Astrocyte (in vitro differentiated cells and primary cell): ENCODE measurements around the gene POU2AF3. TPM values are rescaled to one million over a fixed set of nuclear protein-coding genes. Genes with fewer than 3 reads are reported as not detected.

Experiments
- DNase-seq: peaks from one replicate; pipeline ENCODE4 v3.0.0-alpha.2; 2010; ENCODE audit warnings: low read depth
- FAIRE-seq: peaks from 2 replicates; lab custom pipeline; 2011; peaks lifted over from hg19 to GRCh38; lab: Jason Lieb, UNC
- H2AFZ ChIP-seq: 2 replicates; pipeline ENCODE4 v1.6.0; 2012; ENCODE audit warnings: low read depth, low read length, inconsistent platforms
- H3K27ac ChIP-seq: 2 replicates; pipeline ENCODE4 v1.5.1; 2011; ENCODE audit warnings: low read depth, low read length, inconsistent platforms
- H3K27me3 ChIP-seq: 2 replicates; pipeline ENCODE4 v1.6.0; 2011; ENCODE audit warnings: low read length, inconsistent platforms; ENCODE audit not compliant: insufficient read depth
- H3K36me3 ChIP-seq: 2 replicates; pipeline ENCODE4 v1.5.1; 2011; ENCODE audit warnings: low read length, inconsistent platforms; ENCODE audit not compliant: insufficient read depth
- H3K4me1 ChIP-seq: 2 replicates; pipeline ENCODE4 v1.5.1; 2011; ENCODE audit warnings: low read length, inconsistent platforms; ENCODE audit not compliant: insufficient read depth
- H3K4me2 ChIP-seq: 2 replicates; pipeline ENCODE4 v1.6.0; 2012; ENCODE audit warnings: low read length, inconsistent platforms
- H3K4me3 ChIP-seq: 2 replicates; pipeline ENCODE4 v1.5.1; 2011; ENCODE audit warnings: low read depth, mild to moderate bottlenecking, low read length, inconsistent platforms; ENCODE audit not compliant: insufficient read depth
- H3K79me2 ChIP-seq: 2 replicates; pipeline ENCODE4 v1.6.0; 2012; ENCODE audit warnings: mild to moderate bottlenecking, low read length, inconsistent platforms; ENCODE audit not compliant: insufficient read depth
- H3K9ac ChIP-seq: 2 replicates; pipeline ENCODE4 v1.6.0; 2012; ENCODE audit warnings: mild to moderate bottlenecking, low read length, inconsistent platforms
- H3K9me3 ChIP-seq: 2 replicates; pipeline ENCODE4 v1.5.1; 2012; ENCODE audit warnings: low read depth, mild to moderate bottlenecking, low read length, inconsistent platforms; ENCODE audit not compliant: insufficient read depth
- H4K20me1 ChIP-seq: 2 replicates; pipeline ENCODE4 v1.6.0; 2012; ENCODE audit warnings: low read length, inconsistent platforms; ENCODE audit not compliant: insufficient read depth
- H3K27ac Mint-ChIP-seq: one replicate; pipeline ENCODE4 v1.8.0; 2021; ENCODE audit warnings: mild to moderate bottlenecking, mixed read lengths; ENCODE audit not compliant: unreplicated experiment
- H3K27me3 Mint-ChIP-seq: one replicate; pipeline ENCODE4 v1.8.0; 2021; ENCODE audit warnings: low read depth, mixed read lengths; ENCODE audit not compliant: unreplicated experiment
- H3K36me3 Mint-ChIP-seq: one replicate; pipeline ENCODE4 v1.8.0; 2021; ENCODE audit warnings: low read depth, mixed read lengths; ENCODE audit not compliant: unreplicated experiment
- H3K4me1 Mint-ChIP-seq: one replicate; pipeline ENCODE4 v1.8.0; 2021; ENCODE audit warnings: low read depth, mixed read lengths; ENCODE audit not compliant: unreplicated experiment
- H3K4me3 Mint-ChIP-seq: one replicate; pipeline ENCODE4 v1.8.0; 2021; ENCODE audit warnings: mild to moderate bottlenecking, moderate library complexity, mixed read lengths; ENCODE audit not compliant: unreplicated experiment
- H3K9me3 Mint-ChIP-seq: one replicate; pipeline ENCODE4 v1.8.0; 2021; ENCODE audit warnings: mild to moderate bottlenecking, mixed read lengths; ENCODE audit not compliant: unreplicated experiment
- EZH2 ChIP-seq: IDR thresholded peaks from 2 replicates; pipeline ENCODE4 v1.6.1; 2012; ENCODE audit warnings: mild to moderate bottlenecking, low read length, inconsistent platforms; ENCODE audit not compliant: insufficient read depth
- total RNA-seq: library from RNA; stranded (reverse); gene quantifications from 2 replicates; pipeline ENCODE4 v1.2.1, GENCODE V29; 2021
- TF ChIP-seq, protein P1 (sequence below): IDR thresholded peaks from 2 replicates; pipeline ENCODE4 v1.5.1; 2011; ENCODE audit warnings: low read depth, mild to moderate bottlenecking, inconsistent platforms, low read length, moderate library complexity; ENCODE audit not compliant: insufficient read depth

Gene POU2AF3
- total RNA-seq, 1 donor from 2014 or later: 0.27 TPM

DNA sequence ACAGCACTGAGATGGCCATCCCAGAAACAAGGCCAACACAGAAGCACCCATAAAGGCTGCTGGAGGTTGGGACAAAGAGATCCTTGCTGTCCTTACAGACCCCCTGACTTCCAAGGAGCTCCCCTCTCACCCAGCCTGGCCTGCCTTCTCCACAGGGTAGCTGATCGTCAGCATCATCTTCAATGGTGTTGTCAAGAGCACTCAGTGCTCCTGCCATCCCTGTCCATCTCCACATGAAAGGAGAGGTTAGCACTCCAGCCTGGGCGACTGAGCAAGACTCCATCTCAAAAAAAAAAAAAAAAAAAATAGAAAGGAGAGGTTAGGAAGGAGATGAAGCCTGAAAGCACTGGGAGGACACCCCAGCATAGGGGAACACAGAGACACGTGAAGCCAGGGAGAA lies 2.1 kb upstream of the POU2AF3 start:
- H3K36me3 Mint-ChIP-seq: no peaks in the 10 kb centered on the region
- no peaks in the 10 kb centered on the region for H3K4me1 Mint-ChIP-seq
- H2AFZ ChIP-seq: no peak overlapping the region
- peaks cover 38% of the 10 kb centered on the region for H3K27me3 Mint-ChIP-seq
- peaks cover 4% of the 10 kb centered on the region for H3K27me3 ChIP-seq
- H3K4me3 ChIP-seq: no peak overlapping the region
- TF ChIP-seq EZH2: no peak
- TF ChIP-seq, protein P1, sequence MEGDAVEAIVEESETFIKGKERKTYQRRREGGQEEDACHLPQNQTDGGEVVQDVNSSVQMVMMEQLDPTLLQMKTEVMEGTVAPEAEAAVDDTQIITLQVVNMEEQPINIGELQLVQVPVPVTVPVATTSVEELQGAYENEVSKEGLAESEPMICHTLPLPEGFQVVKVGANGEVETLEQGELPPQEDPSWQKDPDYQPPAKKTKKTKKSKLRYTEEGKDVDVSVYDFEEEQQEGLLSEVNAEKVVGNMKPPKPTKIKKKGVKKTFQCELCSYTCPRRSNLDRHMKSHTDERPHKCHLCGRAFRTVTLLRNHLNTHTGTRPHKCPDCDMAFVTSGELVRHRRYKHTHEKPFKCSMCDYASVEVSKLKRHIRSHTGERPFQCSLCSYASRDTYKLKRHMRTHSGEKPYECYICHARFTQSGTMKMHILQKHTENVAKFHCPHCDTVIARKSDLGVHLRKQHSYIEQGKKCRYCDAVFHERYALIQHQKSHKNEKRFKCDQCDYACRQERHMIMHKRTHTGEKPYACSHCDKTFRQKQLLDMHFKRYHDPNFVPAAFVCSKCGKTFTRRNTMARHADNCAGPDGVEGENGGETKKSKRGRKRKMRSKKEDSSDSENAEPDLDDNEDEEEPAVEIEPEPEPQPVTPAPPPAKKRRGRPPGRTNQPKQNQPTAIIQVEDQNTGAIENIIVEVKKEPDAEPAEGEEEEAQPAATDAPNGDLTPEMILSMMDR: no peak
- H3K79me2 ChIP-seq: no peaks in the 10 kb centered on the region
- no peaks in the 10 kb centered on the region for H3K9me3 ChIP-seq
- H3K36me3 ChIP-seq: no peaks in the 10 kb centered on the region
- H3K9ac ChIP-seq: no peak overlapping the region
- no peaks in the 10 kb centered on the region for H3K9me3 Mint-ChIP-seq
- H3K4me1 ChIP-seq: no peaks in the 10 kb centered on the region
- DNase-seq (no peak), FAIRE-seq (no peak)
- no peak overlapping the region for H3K27ac ChIP-seq
- H3K27ac Mint-ChIP-seq: no peak overlapping the region
- no peak overlapping the region for H3K4me2 ChIP-seq
- no peak overlapping the region for H3K4me3 Mint-ChIP-seq
- no peaks in the 10 kb centered on the region for H4K20me1 ChIP-seq

DNA sequence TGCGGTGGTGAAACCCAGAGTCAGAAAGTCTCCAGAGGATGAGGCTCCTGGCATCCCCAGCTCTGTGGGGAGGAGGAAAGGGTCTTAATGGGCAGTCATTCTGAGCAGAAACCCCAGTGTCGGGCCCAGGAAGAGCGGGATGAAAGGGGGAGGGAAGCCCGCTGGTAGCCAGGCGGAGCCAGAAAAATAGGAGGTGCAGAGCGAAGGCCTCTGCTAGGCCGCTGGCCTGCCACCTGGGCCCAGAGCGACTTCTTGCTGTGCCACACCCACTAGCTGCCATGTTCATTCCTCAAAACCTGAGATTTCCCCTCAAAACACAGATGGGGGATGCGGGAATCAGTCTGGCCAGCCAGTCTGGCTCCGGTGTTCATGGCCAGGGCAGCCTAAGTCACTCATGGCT lies 650 bp upstream of the POU2AF3 start:
- no peak overlapping the region for H2AFZ ChIP-seq
- no peaks in the 10 kb centered on the region for H3K9me3 Mint-ChIP-seq
- no peaks in the 10 kb centered on the region for H3K4me1 Mint-ChIP-seq
- FAIRE-seq (no peak), DNase-seq (no peak)
- peaks cover 12% of the 10 kb centered on the region for H3K27me3 ChIP-seq
- H3K27ac Mint-ChIP-seq: no peak overlapping the region
- no peak overlapping the region for H3K4me3 ChIP-seq
- no peak overlapping the region for H3K27ac ChIP-seq
- H3K27me3 Mint-ChIP-seq: peaks cover 53% of the 10 kb centered on the region
- no peaks in the 10 kb centered on the region for H3K4me1 ChIP-seq
- no peaks in the 10 kb centered on the region for H3K36me3 Mint-ChIP-seq
- no peak overlapping the region for H3K4me2 ChIP-seq
- peak overlapping the region; percentile 73 for H3K4me3 Mint-ChIP-seq
- no peaks in the 10 kb centered on the region for H3K36me3 ChIP-seq
- H3K9ac ChIP-seq: no peak overlapping the region
- no peaks in the 10 kb centered on the region for H3K9me3 ChIP-seq
- no peaks in the 10 kb centered on the region for H3K79me2 ChIP-seq
- H4K20me1 ChIP-seq: no peaks in the 10 kb centered on the region
- no peak for TF ChIP-seq EZH2
- TF ChIP-seq, protein P1: no peak

DNA sequence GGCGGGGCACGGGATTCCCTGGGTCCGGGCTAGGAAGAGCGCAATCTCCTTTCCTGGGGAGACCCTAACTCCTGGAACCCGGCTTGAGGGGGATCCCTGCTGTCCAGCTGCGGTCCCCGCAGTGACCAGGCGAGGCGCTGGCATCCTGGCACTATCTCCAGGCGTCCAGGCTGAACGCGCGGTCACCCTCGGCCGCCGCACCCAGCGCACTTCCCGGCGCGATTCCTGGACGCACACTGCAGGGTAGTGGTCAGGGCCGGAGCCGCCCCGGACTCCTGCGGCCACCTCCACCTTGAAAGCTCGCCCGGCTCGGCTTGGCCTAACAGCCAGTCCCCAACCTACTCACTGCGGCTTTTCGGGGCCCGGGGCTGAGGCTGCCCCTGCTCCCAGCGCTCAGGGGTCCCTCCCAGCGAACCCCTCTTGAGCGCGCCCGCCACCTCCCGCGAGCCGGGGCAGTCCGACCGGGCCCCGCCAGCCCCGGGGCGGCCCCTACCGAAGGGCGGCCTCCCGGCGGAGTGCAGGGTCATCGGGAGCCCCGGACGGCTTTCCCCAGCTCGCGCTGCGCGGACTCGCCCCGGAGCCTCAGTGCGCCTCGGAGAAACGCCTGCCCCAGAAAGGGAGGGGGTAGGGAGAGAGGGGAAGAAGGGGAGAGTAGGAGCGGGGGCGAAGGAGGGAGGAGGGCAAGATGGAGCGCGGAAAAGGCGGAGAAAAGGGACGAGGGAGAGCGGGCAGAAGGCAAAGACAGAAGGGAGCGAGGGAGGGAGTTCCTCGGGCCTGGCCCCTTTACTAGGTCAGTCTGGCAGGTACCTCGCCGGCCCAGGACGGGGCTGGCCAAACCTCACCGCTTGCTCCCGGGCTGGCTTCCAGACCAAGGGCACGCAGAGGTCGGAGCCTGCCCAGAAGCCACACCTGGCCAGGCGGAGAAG lies 1.0 kb downstream of the POU2AF3 start:
- H2AFZ ChIP-seq: peak overlapping the region; percentile 91
- peaks cover 53% of the 10 kb centered on the region for H3K27me3 Mint-ChIP-seq

More for the DNA sequence above, 1.0 kb downstream of the POU2AF3 start:
- Histone ChIP-seq H3K4me1 (no peaks in the 10 kb centered on the region), H3K79me2 (no peaks in the 10 kb centered on the region), H3K27me3 (peaks cover 12% of the 10 kb centered on the region), H3K4me2 (peak overlapping the region; percentile 92), H3K9ac (peak overlapping the region; percentile 46), H3K36me3 (no peaks in the 10 kb centered on the region), H3K9me3 (no peaks in the 10 kb centered on the region), H3K4me3 (peak overlapping the region; percentile 61), H3K27ac (no peak overlapping the region), H4K20me1 (no peaks in the 10 kb centered on the region)
- Mint-ChIP-seq H3K27ac (no peak overlapping the region), H3K9me3 (no peaks in the 10 kb centered on the region), H3K4me1 (no peaks in the 10 kb centered on the region), H3K36me3 (no peaks in the 10 kb centered on the region), H3K4me3 (peak overlapping the region; percentile 77)
- peak; percentile 27 for DNase-seq
- no peak for FAIRE-seq
- TF ChIP-seq EZH2: peak; percentile 58
- TF ChIP-seq, protein P1: peak; percentile 10
